PC-3 (cell line): ENCODE measurements around the gene DPP7. TPM values are rescaled to one million over a fixed set of nuclear protein-coding genes. Genes with fewer than 3 reads are reported as not detected.
"Not testable (repeated sequence)": the region's sequence is repeated elsewhere in the genome, so short reads cannot be mapped to it uniquely, and the experiment has no call there.

Source experiments
- ATAC-seq: fragments of 200-7000 bp; cut with Tn5 transposase; 2 replicates; pipeline ENCODE4 v1.9.1; 2020; ENCODE audit warnings: mild to moderate bottlenecking, moderate library complexity
- BruUV-seq: library from RNA; stranded (reverse); fragments of 400-500 nt; replicated peaks from 2 replicates; lab custom pipeline; 2021; lab: Mats Ljungman, UMichigan
- CTCF ChIA-PET: fragments of 300-600 bp; sonication (Branson Sonifier 250); formaldehyde crosslinking; loops from one replicate; lab custom pipeline; 2022; ENCODE audit warnings: antibody characterized with exemption; lab: Charles Lee
- POLR2A ChIA-PET: fragments of 300-600 bp; sonication (Branson Sonifier 250); formaldehyde crosslinking; loops from one replicate; lab custom pipeline; 2022; ENCODE audit warnings: antibody characterized with exemption; ENCODE audit not compliant: unreplicated experiment; lab: Charles Lee
- DNase-seq: peaks from one replicate; pipeline ENCODE4 v3.0.0-alpha.2; 2015
- H2AFZ ChIP-seq: fragments of 300-600 bp; sonication (generic); 2 replicates; pipeline ENCODE4 v1.6.0; 2016; ENCODE audit warnings: antibody characterized with exemption, low read length
- H3F3A ChIP-seq: fragments of 300-600 bp; sonication (generic); one replicate; pipeline ENCODE4 v1.6.0; 2017; ENCODE audit warnings: antibody characterized with exemption, low read length, control low read depth, mild to moderate bottlenecking; ENCODE audit not compliant: unreplicated experiment
- H3K27ac ChIP-seq: fragments of 300-600 bp; sonication (generic); 2 replicates; pipeline ENCODE4 v1.5.1; 2016; ENCODE audit warnings: mild to moderate bottlenecking, low read length
- H3K27me3 ChIP-seq: fragments of 300-600 bp; sonication (generic); 2 replicates; pipeline ENCODE4 v1.6.1; 2016; ENCODE audit warnings: low read length, mixed read lengths
- H3K36me3 ChIP-seq: fragments of 300-600 bp; sonication (generic); 2 replicates; pipeline ENCODE4 v1.6.1; 2016; ENCODE audit warnings: low read depth, mixed run types, low read length, mixed read lengths
- H3K4me1 ChIP-seq: fragments of 300-600 bp; sonication (generic); 2 replicates; pipeline ENCODE4 v1.5.1; 2016; ENCODE audit warnings: low read length; ENCODE audit not compliant: insufficient read depth
- H3K4me2 ChIP-seq: fragments of 300-600 bp; sonication (generic); 2 replicates; pipeline ENCODE4 v1.6.0; 2016; ENCODE audit warnings: low read length
- H3K4me3 ChIP-seq: fragments of 300-600 bp; sonication (generic); 2 replicates; pipeline ENCODE4 v1.5.1; 2016; ENCODE audit warnings: mild to moderate bottlenecking, low read length, mixed read lengths
- H3K79me2 ChIP-seq: fragments of 300-600 bp; sonication (generic); 2 replicates; pipeline ENCODE4 v1.6.1; 2017; ENCODE audit warnings: low read length, mixed read lengths
- H3K9ac ChIP-seq: fragments of 300-600 bp; sonication (generic); 2 replicates; pipeline ENCODE4 v1.6.0; 2016; ENCODE audit warnings: mild to moderate bottlenecking, low read length
- H3K9me2 ChIP-seq: fragments of 300-600 bp; sonication (generic); replicated peaks from 2 replicates; pipeline ENCODE4 v1.6.1; 2016; ENCODE audit warnings: mixed run types, low read length, mixed read lengths
- H3K9me3 ChIP-seq: fragments of 300-600 bp; sonication (generic); 2 replicates; pipeline ENCODE4 v1.6.1; 2016; ENCODE audit warnings: low read length, mixed read lengths
- H4K20me1 ChIP-seq: fragments of 300-600 bp; sonication (generic); 2 replicates; pipeline ENCODE4 v1.6.1; 2016; ENCODE audit warnings: low read length, mixed read lengths
- CTCF ChIP-seq: fragments of 300-600 bp; sonication (generic); conservative IDR thresholded peaks from 2 replicates; pipeline ENCODE4 v1.5.1; 2017; ENCODE audit warnings: antibody characterized with exemption, low read depth, mild to moderate bottlenecking, low read length
- EZH2 ChIP-seq: fragments of 300-600 bp; sonication (generic); IDR thresholded peaks from one replicate; pipeline ENCODE4 v1.6.1; 2017; ENCODE audit warnings: antibody characterized with exemption, mild to moderate bottlenecking, low read length; ENCODE audit not compliant: unreplicated experiment
- EZH2phosphoT487 ChIP-seq: fragments of 300-600 bp; sonication (generic); IDR thresholded peaks from 2 replicates; pipeline ENCODE4 v1.6.1; 2018; ENCODE audit warnings: mild to moderate bottlenecking, antibody characterized with exemption, low read length, borderline replicate concordance
- intact Hi-C: fragments of 100-400 bp; cut with micrococcal nuclease; formaldehyde crosslinking; loops from 2 replicates; pipeline ENCODE4 v1.9.0; 2023
- total RNA-seq: library from RNA; depleted of rRNA; stranded (reverse); fragments of >200 nt; gene quantifications from 2 replicates; pipeline ENCODE4 v1.2.3, GENCODE V29; 2014

Gene DPP7
- total RNA-seq, 1 experiment from 2014 or later = 103 TPM

GRCh38 chr9:137123468-137123837, 8.9 kb upstream of the DPP7 start:
- H3K9ac ChIP-seq = no peak overlapping the region
- no peaks in the 10 kb centered on the region for H3F3A ChIP-seq
- DNase-seq (no peak), ATAC-seq (no peak)
- TF ChIP-seq EZH2phosphoT487 (no peak), EZH2 (no peak), CTCF (no peak)
- no peaks in the 10 kb centered on the region for H3K36me3 ChIP-seq
- no peak overlapping the region for H3K27ac ChIP-seq
- H3K4me3 ChIP-seq = no peak overlapping the region
- peaks cover 23% of the 10 kb centered on the region for H3K79me2 ChIP-seq
- H3K4me2 ChIP-seq = no peak overlapping the region
- H3K9me3 ChIP-seq = no peaks in the 10 kb centered on the region
- peaks cover 9% of the 10 kb centered on the region; the same call in 1 of the 2 replicates for H3K4me1 ChIP-seq
- no TSS peak for BruUV-seq
- H3K9me2 ChIP-seq = no peaks in the 10 kb centered on the region
- ChIA-PET CTCF (no interaction called here), POLR2A (no interaction called here)
- no peak overlapping the region for H2AFZ ChIP-seq
- intact Hi-C loops = no loop called here
- no peaks in the 10 kb centered on the region for H4K20me1 ChIP-seq
- no peaks in the 10 kb centered on the region for H3K27me3 ChIP-seq

- BruUV-seq, H2AFZ ChIP-seq, H3K9ac ChIP-seq, H3K9me3 ChIP-seq, H3K4me1 ChIP-seq, H3F3A ChIP-seq, H3K27ac ChIP-seq, intact Hi-C loops, H3K36me3 ChIP-seq, POLR2A ChIA-PET, ATAC-seq, CTCF ChIA-PET, H3K4me3 ChIP-seq, H3K27me3 ChIP-seq, H4K20me1 ChIP-seq, DNase-seq, H3K9me2 ChIP-seq, H3K4me2 ChIP-seq: not testable (repeated sequence)
- peaks cover 18% of the 10 kb centered on the region for H3K79me2 ChIP-seq
Measured at GRCh38 chr9:137122796-137123467, 8.4 kb upstream of the DPP7 start.

- POLR2A ChIA-PET, CTCF ChIA-PET, intact Hi-C loops: not testable (repeated sequence)
Measured at GRCh38 chr9:137121927-137122795, 7.6 kb upstream of the DPP7 start.

GRCh38 chr9:137118092-137118603, 3.6 kb upstream of the DPP7 start:
- intact Hi-C loops = loop anchor here (5.0 kb wide), 1 partner anchor 109 kb away; the partner anchor contains the start of genes CYSRT1 and RNF224

More at GRCh38 chr9:137121927-137122795, 7.6 kb upstream of the DPP7 start:
- not testable (repeated sequence) for H3K9ac ChIP-seq, DNase-seq, H3K9me2 ChIP-seq, H3K27me3 ChIP-seq, H3K4me2 ChIP-seq, H3K4me1 ChIP-seq, H3K9me3 ChIP-seq, H4K20me1 ChIP-seq, H2AFZ ChIP-seq, H3K36me3 ChIP-seq, H3K4me3 ChIP-seq, H3F3A ChIP-seq, H3K27ac ChIP-seq
- H3K79me2 ChIP-seq = peaks cover 10% of the 10 kb centered on the region
- TSS peak; percentile 4 for BruUV-seq
- ATAC-seq = peak; percentile 22; the same call in 1 of the 2 replicates

More at GRCh38 chr9:137118092-137118603, 3.6 kb upstream of the DPP7 start:
- H3K36me3 ChIP-seq, DNase-seq, POLR2A ChIA-PET, ATAC-seq, H2AFZ ChIP-seq, H3K9me2 ChIP-seq, H3K4me3 ChIP-seq, H3K4me1 ChIP-seq, CTCF ChIA-PET, H3K79me2 ChIP-seq, H3K27ac ChIP-seq, H3K9me3 ChIP-seq, H3K27me3 ChIP-seq, H3K4me2 ChIP-seq, BruUV-seq, H3F3A ChIP-seq, H3K9ac ChIP-seq, H4K20me1 ChIP-seq: not testable (repeated sequence)
